ENCODE data around the gene GFRA1. TPM values are rescaled to one million over a fixed set of nuclear protein-coding genes. Genes with fewer than 3 reads are reported as not detected.

Gene GFRA1
- total and polyA plus RNA-seq, 2 donors (not counting 3 experiments of a cell fraction or from before 2014, with no cell fraction given), result 0.22 to 0.88 TPM

- ChIA-PET CTCF (no interaction called here), POLR2A (no interaction called here)
- H2AFZ ChIP-seq (ENCODE audit: low read depth, low read length), result no peak overlapping the region
- BruUV-seq (replicated peaks), result no TSS peak
- H3K36me3 ChIP-seq (ENCODE audit: control insufficient read depth in 2 of 2, extremely low read depth in 1 of 2, insufficient read depth in 2 of 2, low read length in 2 of 2), result no peaks in the 10 kb centered on the region
- no peaks in the 10 kb centered on the region for H4K20me1 ChIP-seq (replicated peaks; ENCODE audit: control insufficient read depth, extremely low read depth, insufficient read depth, low read length)
- H3K27ac ChIP-seq (ENCODE audit: insufficient read depth, low read depth, low read length), result no peak overlapping the region
- TF ChIP-seq EZH2 (IDR thresholded peaks at IDR 0.05; ENCODE audit: borderline replicate concordance, low read depth, low read length, severe bottlenecking), result no peak
- no peak for TF ChIP-seq FOS (IDR thresholded peaks at IDR 0.05; ENCODE audit: borderline replicate concordance, insufficient read depth, low read length)
- TF ChIP-seq MYC (IDR thresholded peaks at IDR 0.05; ENCODE audit: low read depth, low read length), result no peak
- TF ChIP-seq GATA2 (IDR thresholded peaks at IDR 0.05; ENCODE audit: insufficient read depth, insufficient read length, low read depth, low read length), result no peak
- no peak for TF ChIP-seq JUN (IDR thresholded peaks at IDR 0.05; ENCODE audit: borderline replicate concordance, insufficient read depth, insufficient read length, low read depth)
- no peak for FAIRE-seq
- DNase-seq (ENCODE audit: low read depth, low spot score), result no peak
- no peak overlapping the region for H3K4me3 ChIP-seq (replicated peaks in 1 of 3; ENCODE audit: insufficient read depth in 1 of 3, low read depth in 1 of 3, low read length in 3 of 3)
- intact Hi-C loops (cut with micrococcal nuclease), result no loop called here
- H3K4me1 ChIP-seq (ENCODE audit: control insufficient read depth, extremely low read depth, insufficient read depth, low read length), result no peaks in the 10 kb centered on the region
- no peaks in the 10 kb centered on the region for H3K27me3 ChIP-seq (ENCODE audit: control insufficient read depth in 2 of 2, insufficient read depth in 2 of 2, low read length in 2 of 2)
- dilution Hi-C loops (cut with MboI; ENCODE audit: extremely low pct_ligation_motif_present, low sequenced_read_pairs), result no loop called here
- H3K4me2 ChIP-seq (ENCODE audit: insufficient read depth, low read length), result no peak overlapping the region
- no peaks in the 10 kb centered on the region for H3K79me2 ChIP-seq (ENCODE audit: control insufficient read depth, insufficient read depth, low read length)
- H3K9ac ChIP-seq (replicated peaks; ENCODE audit: extremely low read depth, insufficient read depth, low read length), result no peak overlapping the region
- no peaks in the 10 kb centered on the region for H3K9me1 ChIP-seq (replicated peaks; ENCODE audit: control insufficient read depth, extremely low read depth, insufficient read depth, low read length)
- H3K9me3 ChIP-seq (replicated peaks; ENCODE audit: control insufficient read depth, insufficient read depth, low read length), result no peaks in the 10 kb centered on the region
Observed at GRCh38 chr10:116115036-116115641, 157.9 kb downstream of the GFRA1 start.

- no peak overlapping the region for H3K27ac ChIP-seq (ENCODE audit: insufficient read depth, low read depth, low read length)
- ChIA-PET CTCF (no interaction called here), POLR2A (no interaction called here)
- no peak for DNase-seq (ENCODE audit: low read depth, low spot score)
- no peaks in the 10 kb centered on the region for H3K36me3 ChIP-seq (ENCODE audit: control insufficient read depth in 2 of 2, extremely low read depth in 1 of 2, insufficient read depth in 2 of 2, low read length in 2 of 2)
- no peak overlapping the region for H2AFZ ChIP-seq (ENCODE audit: low read depth, low read length)
- no TSS peak for BruUV-seq (replicated peaks)
- no peaks in the 10 kb centered on the region for H3K4me1 ChIP-seq (ENCODE audit: control insufficient read depth, extremely low read depth, insufficient read depth, low read length)
- dilution Hi-C loops (cut with MboI; ENCODE audit: extremely low pct_ligation_motif_present, low sequenced_read_pairs) (no loop called here), intact Hi-C loops (cut with micrococcal nuclease) (no loop called here)
- no peak overlapping the region for H3K4me3 ChIP-seq (replicated peaks in 1 of 3; ENCODE audit: insufficient read depth in 1 of 3, low read depth in 1 of 3, low read length in 3 of 3)
- H3K9ac ChIP-seq (replicated peaks; ENCODE audit: extremely low read depth, insufficient read depth, low read length), result no peak overlapping the region
- no peaks in the 10 kb centered on the region for H4K20me1 ChIP-seq (replicated peaks; ENCODE audit: control insufficient read depth, extremely low read depth, insufficient read depth, low read length)
- TF ChIP-seq POLR2A (IDR thresholded peaks at IDR 0.05; ENCODE audit: low read depth, low read length), result no peak
- no peak for TF ChIP-seq EZH2 (IDR thresholded peaks at IDR 0.05; ENCODE audit: borderline replicate concordance, low read depth, low read length, severe bottlenecking)
- no peak for TF ChIP-seq JUN (IDR thresholded peaks at IDR 0.05; ENCODE audit: borderline replicate concordance, insufficient read depth, insufficient read length, low read depth)
- no peak for TF ChIP-seq FOS (IDR thresholded peaks at IDR 0.05; ENCODE audit: borderline replicate concordance, insufficient read depth, low read length)
- no peak for TF ChIP-seq GATA2 (IDR thresholded peaks at IDR 0.05; ENCODE audit: insufficient read depth, insufficient read length, low read depth, low read length)
- TF ChIP-seq CTCF (IDR thresholded peaks at IDR 0.05; ENCODE audit: extremely low read depth in 1 of 2, insufficient read depth in 1 of 2, low read depth in 1 of 2, low read length in 2 of 2), result no peak
- TF ChIP-seq MAX (IDR thresholded peaks at IDR 0.05; ENCODE audit: insufficient read depth, insufficient read length), result no peak
- no peak for TF ChIP-seq MYC (IDR thresholded peaks at IDR 0.05; ENCODE audit: low read depth, low read length)
- no peak for TF ChIP-seq POLR2AphosphoS5 (IDR thresholded peaks at IDR 0.05; ENCODE audit: insufficient read depth, low read depth, low read length)
- FAIRE-seq, result no peak
- no peaks in the 10 kb centered on the region for H3K9me1 ChIP-seq (replicated peaks; ENCODE audit: control insufficient read depth, extremely low read depth, insufficient read depth, low read length)
- H3K9me3 ChIP-seq (replicated peaks; ENCODE audit: control insufficient read depth, insufficient read depth, low read length), result no peaks in the 10 kb centered on the region
- H3K4me2 ChIP-seq (ENCODE audit: insufficient read depth, low read length), result no peak overlapping the region
- H3K79me2 ChIP-seq (ENCODE audit: control insufficient read depth, insufficient read depth, low read length), result no peaks in the 10 kb centered on the region
- H3K27me3 ChIP-seq (ENCODE audit: control insufficient read depth in 2 of 2, insufficient read depth in 2 of 2, low read length in 2 of 2), result no peaks in the 10 kb centered on the region
Observed at GRCh38 chr10:116113721-116114501, 159.1 kb downstream of the GFRA1 start.
